Caco-2 (cell line): ENCODE results near the gene TUFM. TPM values are rescaled to one million over a fixed set of nuclear protein-coding genes. Genes with fewer than 3 reads are reported as not detected.

Experiments
- BruUV-seq: library from RNA; stranded (reverse); fragments of 400-500 nt; replicated peaks from 2 replicates; lab custom pipeline; 2021; lab: Mats Ljungman, UMichigan
- CTCF ChIA-PET: fragments of 300-600 bp; sonication (Branson Sonifier 250); formaldehyde crosslinking; loops from one replicate; lab custom pipeline; 2022; ENCODE audit warnings: antibody characterized with exemption; lab: Charles Lee
- POLR2A ChIA-PET: fragments of 300-600 bp; sonication (Branson Sonifier 250); formaldehyde crosslinking; loops from one replicate; lab custom pipeline; 2022; ENCODE audit warnings: antibody characterized with exemption; lab: Charles Lee
- DNase-seq, 2 experiments: peaks; one replicate each; pipeline versions ENCODE4 v3.0.0 to v3.0.0-alpha.2; 2020 to 2022
- H3K27me3 ChIP-seq: replicated peaks from 2 replicates; pipeline ENCODE4 v1.6.0; 2011; ENCODE audit warnings: low read length; ENCODE audit not compliant: control insufficient read depth, insufficient read depth
- H3K36me3 ChIP-seq: 2 replicates; pipeline ENCODE4 v1.5.1; 2011; ENCODE audit warnings: low read length; ENCODE audit not compliant: control insufficient read depth, insufficient read depth
- H3K4me1 ChIP-seq: fragments of 250-450 bp; sonication (Bioruptor Pico); 2 replicates; pipeline ENCODE4 v1.5.1; 2020; ENCODE audit warnings: mild to moderate bottlenecking
- H3K4me3 ChIP-seq: 2 replicates; pipeline ENCODE4 v1.5.1; 2011; ENCODE audit warnings: low read depth, mild to moderate bottlenecking, control low read depth, low read length
- H3K9me3 ChIP-seq: fragments of 250-450 bp; sonication (Bioruptor Pico); 2 replicates; pipeline ENCODE4 v1.5.1; 2020; ENCODE audit warnings: mild to moderate bottlenecking, moderate library complexity
- H3K27ac Mint-ChIP-seq: one replicate; pipeline ENCODE4 v1.8.0; 2022; ENCODE audit warnings: mixed read lengths; ENCODE audit not compliant: unreplicated experiment
- H3K27me3 Mint-ChIP-seq: one replicate; pipeline ENCODE4 v1.8.0; 2022; ENCODE audit warnings: mixed read lengths; ENCODE audit not compliant: insufficient read depth, unreplicated experiment
- H3K36me3 Mint-ChIP-seq: one replicate; pipeline ENCODE4 v1.8.0; 2022; ENCODE audit warnings: mild to moderate bottlenecking, mixed read lengths; ENCODE audit not compliant: insufficient read depth, unreplicated experiment
- H3K4me1 Mint-ChIP-seq: one replicate; pipeline ENCODE4 v1.8.0; 2022; ENCODE audit warnings: low read depth, mixed read lengths; ENCODE audit not compliant: unreplicated experiment
- H3K4me3 Mint-ChIP-seq: one replicate; pipeline ENCODE4 v1.8.0; 2022; ENCODE audit warnings: mild to moderate bottlenecking, moderate library complexity, mixed read lengths; ENCODE audit not compliant: unreplicated experiment
- H3K9me3 Mint-ChIP-seq: one replicate; pipeline ENCODE4 v1.8.0; 2022; ENCODE audit warnings: mixed read lengths; ENCODE audit not compliant: unreplicated experiment
- CTCF ChIP-seq, 2 experiments: fragments of 200-600 bp in 1 of 2; IDR thresholded peaks; 1 replicate in 1 of 2; 2 replicates in 1 of 2; pipeline versions ENCODE4 v1.5.1 to v1.8.0; 2011 to 2022; ENCODE audit warnings: antibody characterized with exemption in 1 of 2, control low read depth in 1 of 2, inconsistent platforms in 1 of 2, low read depth in 1 of 2, low read length in 1 of 2, mild to moderate bottlenecking in 1 of 2, moderate library complexity in 1 of 2; ENCODE audit not compliant: insufficient read depth in 1 of 2, severe bottlenecking in 1 of 2, unreplicated experiment in 1 of 2
- intact Hi-C: fragments of 100-400 bp; cut with micrococcal nuclease; formaldehyde crosslinking; loops from one replicate; pipeline ENCODE4 v1.10.0; 2022; ENCODE audit not compliant: unreplicated experiment
- total RNA-seq: library from RNA; stranded (reverse); gene quantifications from 2 replicates; pipeline ENCODE4 v1.2.3, GENCODE V29; 2022

The TUFM gene
- total RNA-seq, 1 experiment from 2014 or later = 207 TPM

GRCh38 chr16:28880955-28881354 lies 34.8 kb upstream of the TUFM start:
- no peaks in the 10 kb centered on the region for H3K4me1 Mint-ChIP-seq
- no peaks in the 10 kb centered on the region for H3K27me3 ChIP-seq
- peaks cover 5% of the 10 kb centered on the region; the same call in 1 of the 2 replicates for H3K4me1 ChIP-seq
- H3K9me3 ChIP-seq = no peaks in the 10 kb centered on the region
- DNase-seq = no peak
- peaks cover 20% of the 10 kb centered on the region for H3K36me3 Mint-ChIP-seq
- no peak overlapping the region for H3K27ac Mint-ChIP-seq
- BruUV-seq = no TSS peak
- no peaks in the 10 kb centered on the region for H3K27me3 Mint-ChIP-seq
- H3K36me3 ChIP-seq = peaks cover 1% of the 10 kb centered on the region; the same call in 1 of the 2 replicates
- intact Hi-C loops = loop anchor here (1.0 to 2.0 kb wide), 2 partner anchors 35 to 64 kb away; partner anchors contain the start of gene TUFM
- H3K9me3 Mint-ChIP-seq = no peaks in the 10 kb centered on the region
- peak overlapping the region; percentile 89 for H3K4me3 Mint-ChIP-seq
- ChIA-PET POLR2A (interaction anchor here (1.3 to 2.1 kb wide), 2 partner anchors 18 to 34 kb away, joined by 3 to 6 read pairs; partner anchors contain the start of genes SH2B1 and TUFM), CTCF (interaction anchor here (0.7 kb wide), 1 partner anchor 57 kb away, joined by 3 read pairs; no protein-coding TSS in a partner anchor)
- TF ChIP-seq CTCF (IDR thresholded peaks at IDR 0.05; ENCODE audit: insufficient read depth in 1 of 2, low read depth in 1 of 2, low read length in 1 of 2, severe bottlenecking in 1 of 2, unreplicated experiment in 1 of 2) = no peak
- H3K4me3 ChIP-seq = peak overlapping the region; percentile 63; the same call in 1 of the 2 replicates

- Histone ChIP-seq H3K36me3 (peaks cover 1% of the 10 kb centered on the region; the same call in 1 of the 2 replicates), H3K4me3 (peak overlapping the region; percentile 63), H3K9me3 (no peaks in the 10 kb centered on the region), H3K4me1 (peaks cover 5% of the 10 kb centered on the region; the same call in 1 of the 2 replicates), H3K27me3 (no peaks in the 10 kb centered on the region)
- Mint-ChIP-seq H3K27ac (peak overlapping the region; percentile 80), H3K36me3 (peaks cover 21% of the 10 kb centered on the region), H3K9me3 (no peaks in the 10 kb centered on the region), H3K4me3 (peak overlapping the region; percentile 89), H3K4me1 (no peaks in the 10 kb centered on the region), H3K27me3 (no peaks in the 10 kb centered on the region)
- ChIA-PET CTCF (interaction anchor here (1.4 to 2.0 kb wide), 2 partner anchors 18 to 65 kb away, joined by 3 to 6 read pairs; no protein-coding TSS in a partner anchor), POLR2A (interaction anchor here (1.3 to 2.1 kb wide), 2 partner anchors 17 to 34 kb away, joined by 3 to 6 read pairs; partner anchors contain the start of genes SH2B1 and TUFM)
- no peak for DNase-seq
- intact Hi-C loops = loop anchor here (1.0 to 2.0 kb wide), 2 partner anchors 34 to 64 kb away; partner anchors contain the start of gene TUFM
- no peak for TF ChIP-seq CTCF (IDR thresholded peaks at IDR 0.05; ENCODE audit: insufficient read depth in 1 of 2, low read depth in 1 of 2, low read length in 1 of 2, severe bottlenecking in 1 of 2, unreplicated experiment in 1 of 2)
- BruUV-seq = no TSS peak
These were observed 34.4 kb upstream of the TUFM start for GRCh38 chr16:28880589-28880915.

GRCh38 chr16:28879841-28880588 lies 33.9 kb upstream of the TUFM start:
- no peak for TF ChIP-seq CTCF (IDR thresholded peaks at IDR 0.05; ENCODE audit: insufficient read depth in 1 of 2, low read depth in 1 of 2, low read length in 1 of 2, severe bottlenecking in 1 of 2, unreplicated experiment in 1 of 2)
- Mint-ChIP-seq H3K27ac (peak overlapping the region; percentile 80), H3K9me3 (no peaks in the 10 kb centered on the region), H3K4me3 (peak overlapping the region; percentile 89), H3K36me3 (peaks cover 26% of the 10 kb centered on the region), H3K27me3 (no peaks in the 10 kb centered on the region), H3K4me1 (no peaks in the 10 kb centered on the region)
- Histone ChIP-seq H3K9me3 (no peaks in the 10 kb centered on the region), H3K4me3 (peak overlapping the region; percentile 63), H3K27me3 (no peaks in the 10 kb centered on the region), H3K36me3 (peaks cover 1% of the 10 kb centered on the region; the same call in 1 of the 2 replicates), H3K4me1 (peaks cover 5% of the 10 kb centered on the region; the same call in 1 of the 2 replicates)
- peak; percentile 86 to 90 for DNase-seq
- no TSS peak for BruUV-seq
- ChIA-PET POLR2A (interaction anchor here (0.6 to 2.1 kb wide), 3 partner anchors 17 to 71 kb away, joined by 3 to 6 read pairs (median 3); partner anchors contain the start of genes NFATC2IP, SH2B1 and TUFM), CTCF (interaction anchor here (1.4 to 2.0 kb wide), 2 partner anchors 17 to 65 kb away, joined by 3 to 6 read pairs; no protein-coding TSS in a partner anchor)
- intact Hi-C loops = loop anchor here (1.0 to 2.0 kb wide), 3 partner anchors 17 to 65 kb away; partner anchors contain the start of genes SH2B1 and TUFM
